GM12865 (cell line): ENCODE data around the gene TBCB.

ENCODE experiments used
- DNase-seq: peaks from one replicate; pipeline ENCODE4 v3.0.0; 2010; ENCODE audit warnings: low read depth
- H3K4me3 ChIP-seq: 2 replicates; pipeline ENCODE4 v1.5.1; 2011; ENCODE audit warnings: mild to moderate bottlenecking, low read depth, low read length, control low read depth
- CTCF ChIP-seq: IDR thresholded peaks from 2 replicates; pipeline ENCODE4 v1.5.1; 2011; ENCODE audit warnings: low read length, control low read depth, low read depth, inconsistent platforms; ENCODE audit not compliant: insufficient read depth; ENCODE audit errors: missing control alignments

Gene TBCB

GRCh38 chr19:36151144-36152018, 36.1 kb downstream of the TBCB start:
- DNase-seq: no peak
- no peak overlapping the region for H3K4me3 ChIP-seq
- no peak for TF ChIP-seq CTCF

- DNase-seq: no peak
- H3K4me3 ChIP-seq: no peak overlapping the region
- no peak for TF ChIP-seq CTCF
Measured at GRCh38 chr19:36152019-36152351, 36.7 kb downstream of the TBCB start.

- no peak for TF ChIP-seq CTCF
- H3K4me3 ChIP-seq: no peak within 1 kb of the TSS
- DNase-seq: no peak
Measured at GRCh38 chr19:36152352-36153091, 37.3 kb downstream of the TBCB start, which contains the start of gene COX7A1. COX7A1 (minus strand) TSS chr19:36152447; CDS start chr19:36152407, 40 bp downstream.

DNA sequence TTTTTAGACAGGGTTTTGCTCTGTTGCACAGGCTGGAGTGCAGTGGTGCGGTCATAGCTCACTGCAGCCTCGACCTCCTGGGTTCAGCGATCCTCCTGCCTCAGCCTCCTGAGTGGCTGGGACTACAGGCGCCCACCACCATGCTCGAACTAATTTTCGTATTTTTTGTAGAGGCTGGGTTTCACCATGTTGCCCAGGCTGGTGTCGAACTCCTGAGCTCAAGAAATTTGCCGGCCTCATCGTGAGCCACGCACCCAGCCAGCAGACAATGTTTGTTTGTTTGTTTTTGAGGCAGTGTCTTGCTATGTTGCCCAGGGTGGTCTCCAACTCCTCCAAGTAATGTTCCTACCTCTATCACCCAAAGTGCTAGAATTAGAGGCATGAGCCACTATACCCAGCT, 37.9 kb downstream of the TBCB start:
- TF ChIP-seq CTCF: no peak
- H3K4me3 ChIP-seq: no peak overlapping the region
- no peak for DNase-seq

DNA sequence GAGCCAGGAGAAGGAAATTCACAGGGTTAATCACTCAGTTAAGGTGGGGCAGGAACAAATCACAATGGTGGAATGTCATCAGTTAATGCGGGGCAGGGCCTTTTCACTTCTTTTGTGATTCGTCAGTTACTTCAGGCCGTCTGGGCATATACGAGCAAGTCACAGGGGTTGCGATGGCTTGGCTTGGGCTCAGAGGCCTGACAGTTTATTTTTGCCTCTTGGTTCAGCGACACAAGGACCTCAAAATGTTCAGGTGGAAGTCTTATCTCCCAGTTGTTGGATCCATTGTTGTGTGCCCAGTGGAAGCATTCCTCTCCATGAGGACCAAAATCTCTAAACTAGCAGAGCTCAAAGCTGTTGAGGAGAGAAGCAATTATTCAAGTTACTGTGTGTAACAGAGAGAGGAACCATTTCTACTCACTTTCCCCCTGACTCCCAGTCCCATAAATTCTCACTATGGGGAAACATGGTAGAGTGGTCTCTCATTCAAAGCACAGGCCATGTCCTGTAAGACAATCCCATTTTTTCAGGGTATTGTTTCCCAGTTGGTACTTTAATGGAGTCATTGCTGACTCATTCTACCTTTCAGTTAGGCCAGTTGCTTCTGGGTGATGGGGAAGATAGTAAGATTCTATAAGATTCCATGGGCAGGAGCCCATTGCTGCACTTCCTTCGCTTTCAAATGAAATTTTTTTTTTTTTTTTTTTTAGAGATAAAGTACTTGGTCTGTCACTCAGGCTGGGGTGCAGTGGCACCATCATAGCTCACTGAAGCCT, 45.7 kb downstream of the TBCB start:
- no peak for DNase-seq
- no peak overlapping the region for H3K4me3 ChIP-seq
- TF ChIP-seq CTCF: no peak

DNA sequence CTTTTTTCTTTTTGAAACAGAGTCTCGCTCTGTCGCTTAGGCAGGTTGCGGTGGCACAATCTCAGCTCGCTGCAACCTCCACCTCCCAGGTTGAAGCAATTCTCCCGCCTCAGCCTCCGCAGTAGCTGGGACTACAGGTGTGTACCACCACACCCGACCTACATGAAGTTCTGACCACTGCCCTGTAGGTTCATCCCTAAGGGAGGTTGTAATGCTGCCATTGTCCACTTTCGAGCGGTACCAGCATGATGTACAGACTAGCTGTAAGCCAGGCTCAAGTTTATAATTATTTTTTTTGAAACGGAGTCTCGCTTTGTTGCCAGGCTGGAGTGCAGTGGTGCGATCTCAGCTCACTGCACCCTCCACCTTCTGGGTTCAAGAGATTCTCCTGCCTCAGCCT, 48.5 kb downstream of the TBCB start:
- DNase-seq: no peak
- H3K4me3 ChIP-seq: no peak overlapping the region
- TF ChIP-seq CTCF: no peak
